ENCODE measurements around the gene GLIS1. TPM values are rescaled to one million over a fixed set of nuclear protein-coding genes. Genes with fewer than 3 reads are reported as not detected.

GLIS1 gene
- total RNA-seq, 1 donor from 2014 or later, result 0.08 TPM

GRCh38 chr1:53645690-53646078, 93.3 kb downstream of the GLIS1 start:
- DNase-seq (no peak), ATAC-seq (ENCODE audit: poor library complexity) (no peak)
- intact Hi-C loops (cut with DNase I), result no loop called here

DNA sequence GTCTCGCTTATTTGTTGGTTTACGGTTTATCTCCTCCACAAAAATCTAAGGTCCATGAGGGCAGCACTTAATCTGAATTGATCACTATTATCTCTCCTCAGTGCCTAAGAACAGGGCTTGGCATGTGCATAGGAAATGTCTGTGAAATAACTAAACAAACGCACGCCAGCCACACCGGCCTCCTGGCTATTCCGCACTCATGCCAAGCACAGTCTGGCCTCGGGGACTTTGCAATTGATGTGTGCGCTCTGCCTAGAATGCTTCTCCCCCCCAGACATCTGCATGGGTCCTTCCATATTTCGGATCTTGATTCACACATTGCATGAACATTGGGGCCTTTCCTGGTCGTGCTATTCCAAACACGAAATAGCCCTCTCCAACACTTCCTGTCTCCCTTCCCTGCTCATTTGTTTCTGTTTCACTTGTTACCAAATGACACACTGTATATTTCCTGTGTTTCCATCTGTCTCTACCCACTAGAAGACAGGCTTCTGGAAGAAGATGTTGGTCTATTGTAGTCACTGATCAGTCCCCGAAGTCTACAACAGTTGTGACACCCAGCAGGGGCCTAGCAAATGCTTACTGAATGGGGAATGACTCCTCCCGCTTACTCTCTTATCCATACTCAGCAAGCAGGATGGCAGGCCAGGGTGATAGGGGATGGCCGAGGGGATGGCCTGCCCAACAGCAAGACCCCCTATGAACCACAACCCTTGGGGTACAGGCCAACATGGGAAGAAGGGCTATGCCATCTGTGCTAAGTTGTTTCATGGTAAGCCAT, 93.9 kb downstream of the GLIS1 start:
- ATAC-seq (ENCODE audit: poor library complexity), result no peak
- intact Hi-C loops (cut with DNase I), result no loop called here
- no peak for DNase-seq

- intact Hi-C loops (cut with DNase I), result no loop called here
- DNase-seq (no peak), ATAC-seq (ENCODE audit: poor library complexity) (no peak)
These were observed 94.5 kb downstream of the GLIS1 start for GRCh38 chr1:53644496-53644895.

GRCh38 chr1:53643881-53644390, 95.0 kb downstream of the GLIS1 start:
- DNase-seq, result no peak
- intact Hi-C loops (cut with DNase I), result no loop called here
- no peak for ATAC-seq (ENCODE audit: poor library complexity)

DNA sequence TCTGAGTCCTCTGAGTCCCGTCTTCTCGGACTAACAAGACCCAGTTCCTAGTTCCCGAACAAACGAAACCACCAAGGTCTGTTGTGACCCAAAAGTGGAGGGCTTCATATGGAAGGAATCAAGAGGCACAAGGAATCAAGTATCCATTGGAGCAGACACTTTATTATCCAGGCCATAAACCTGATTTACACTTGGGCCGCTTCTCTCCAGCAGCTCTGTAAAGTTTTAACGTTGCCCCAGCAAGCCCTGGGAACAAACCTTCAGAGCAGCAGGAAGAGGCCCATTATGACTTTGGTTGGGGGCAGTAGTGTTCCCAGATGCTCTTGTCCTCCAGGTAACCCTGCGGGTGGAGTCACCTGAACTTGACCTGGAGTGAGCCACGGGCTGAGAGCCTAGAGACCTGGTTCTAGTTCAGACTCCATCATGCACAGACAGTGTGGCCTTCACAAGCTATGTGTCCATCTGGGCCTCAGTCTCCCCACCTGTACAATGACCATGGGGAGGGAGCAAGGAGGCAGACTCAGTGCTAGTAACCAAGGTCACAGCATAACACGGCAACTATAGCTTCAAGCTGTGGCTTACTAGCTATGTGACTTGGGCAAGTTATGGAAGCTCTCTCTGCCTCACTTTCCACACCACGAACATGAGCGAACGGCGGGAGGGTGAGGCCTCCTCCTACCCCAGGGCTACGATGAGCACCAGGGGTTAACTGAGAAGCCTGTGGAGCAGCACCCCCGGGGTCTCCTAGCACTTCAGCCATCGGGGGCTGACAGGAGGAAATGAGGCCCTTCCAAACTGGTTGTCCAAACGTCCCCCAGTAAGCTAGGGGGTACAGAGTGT, 95.7 kb downstream of the GLIS1 start:
- ATAC-seq (ENCODE audit: poor library complexity) (no peak), DNase-seq (no peak)
- intact Hi-C loops (cut with DNase I), result no loop called here

DNA sequence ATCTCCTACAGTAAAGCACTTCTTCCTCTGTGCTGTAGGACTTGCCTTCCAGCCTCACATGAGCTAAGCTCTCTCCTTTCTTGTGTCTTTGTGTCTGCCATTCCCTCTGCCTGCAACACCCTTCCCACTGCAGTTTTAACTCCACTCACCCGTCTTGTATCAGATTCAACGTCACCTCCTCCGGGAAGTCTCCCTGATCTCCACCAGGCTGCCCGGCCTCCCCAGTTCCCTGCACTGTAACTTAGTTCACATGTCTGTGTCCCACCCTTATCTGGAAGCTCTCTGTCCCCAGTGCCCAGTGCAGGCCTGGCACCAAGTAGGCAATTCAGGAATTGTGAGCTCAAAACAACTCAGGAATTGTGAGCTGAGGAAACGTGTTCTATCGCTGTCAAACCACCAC, 96.4 kb downstream of the GLIS1 start:
- DNase-seq (no peak), ATAC-seq (ENCODE audit: poor library complexity) (no peak)
- intact Hi-C loops (cut with DNase I), result no loop called here

DNA sequence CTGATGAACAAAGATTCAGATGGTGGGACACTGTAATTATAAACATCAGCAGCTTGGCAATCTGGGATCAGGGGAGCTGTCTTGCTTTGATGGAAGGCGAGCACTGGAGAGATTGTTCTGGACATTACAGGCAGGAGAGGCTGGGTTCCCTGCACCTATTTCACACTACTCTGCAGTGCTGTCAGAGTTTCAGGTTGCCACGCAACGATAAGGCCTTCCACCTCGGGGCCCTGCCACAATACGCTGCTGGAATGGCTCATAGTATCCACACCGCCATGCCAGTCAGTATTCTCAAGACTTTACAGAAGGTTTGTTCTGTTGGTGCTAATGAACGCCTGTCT, 96.8 kb downstream of the GLIS1 start:
- intact Hi-C loops (cut with DNase I), result no loop called here
- DNase-seq, result no peak
- no peak for ATAC-seq (ENCODE audit: poor library complexity)

DNA sequence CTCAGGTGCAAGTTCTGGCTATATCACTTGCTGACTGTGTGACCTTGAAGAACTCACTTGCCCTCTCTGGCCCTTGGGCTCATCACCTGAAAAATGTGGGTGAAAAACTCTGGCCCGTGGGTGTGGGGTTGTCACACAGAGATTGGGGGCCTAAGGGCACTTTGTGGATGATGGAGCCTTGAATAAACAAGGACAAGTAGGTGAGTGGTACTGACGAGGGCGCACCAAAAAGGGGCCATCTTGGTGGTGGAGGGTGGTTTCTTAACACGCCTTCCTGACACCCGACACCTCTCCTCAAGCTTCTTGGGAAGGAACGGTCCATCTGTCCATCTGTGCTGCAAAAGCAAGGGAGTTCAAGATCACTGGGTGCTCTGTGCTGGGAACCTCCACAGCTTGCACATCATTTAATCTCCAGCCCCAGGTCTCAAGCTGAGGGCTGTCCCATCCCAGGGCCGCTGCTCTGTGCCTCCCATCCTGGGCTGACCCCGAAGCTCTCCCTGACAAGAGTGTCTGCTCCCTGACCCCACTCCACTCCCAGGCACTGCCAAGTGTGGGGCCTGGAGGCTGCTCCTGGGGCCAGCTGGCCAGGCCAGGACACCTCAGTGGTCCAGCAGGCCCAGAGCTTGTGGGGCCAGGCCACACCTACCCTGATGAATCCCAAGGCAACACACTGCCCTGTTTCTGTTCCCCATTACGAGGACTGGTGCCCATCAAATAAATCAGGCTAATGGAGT, 97.3 kb downstream of the GLIS1 start:
- intact Hi-C loops (cut with DNase I), result no loop called here
- ATAC-seq (ENCODE audit: poor library complexity), result no peak
- no peak for DNase-seq

DNA sequence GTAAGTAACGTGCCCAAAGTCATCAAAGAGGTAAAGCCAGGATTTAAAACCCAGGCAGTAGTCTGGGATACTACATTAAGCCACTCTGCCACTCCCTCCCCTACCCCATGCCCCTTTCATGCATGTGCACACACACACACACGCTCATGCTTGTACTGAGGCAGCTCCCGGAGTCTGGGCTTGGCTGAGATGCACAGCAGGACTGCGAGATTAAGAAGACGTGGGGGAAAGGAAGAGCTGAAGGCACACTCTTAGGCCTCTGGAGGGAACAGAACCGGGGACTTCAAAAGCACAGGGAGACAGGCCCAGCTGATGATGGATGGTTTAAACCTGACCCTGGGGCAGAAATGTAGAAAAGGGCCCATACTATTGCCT, 98.3 kb downstream of the GLIS1 start:
- ATAC-seq (ENCODE audit: poor library complexity), result no peak
- intact Hi-C loops (cut with DNase I), result no loop called here
- DNase-seq, result no peak

GRCh38 chr1:53639996-53640700, 98.8 kb downstream of the GLIS1 start:
- intact Hi-C loops (cut with DNase I), result no loop called here
- no peak for ATAC-seq (ENCODE audit: poor library complexity)
- no peak for DNase-seq

DNA sequence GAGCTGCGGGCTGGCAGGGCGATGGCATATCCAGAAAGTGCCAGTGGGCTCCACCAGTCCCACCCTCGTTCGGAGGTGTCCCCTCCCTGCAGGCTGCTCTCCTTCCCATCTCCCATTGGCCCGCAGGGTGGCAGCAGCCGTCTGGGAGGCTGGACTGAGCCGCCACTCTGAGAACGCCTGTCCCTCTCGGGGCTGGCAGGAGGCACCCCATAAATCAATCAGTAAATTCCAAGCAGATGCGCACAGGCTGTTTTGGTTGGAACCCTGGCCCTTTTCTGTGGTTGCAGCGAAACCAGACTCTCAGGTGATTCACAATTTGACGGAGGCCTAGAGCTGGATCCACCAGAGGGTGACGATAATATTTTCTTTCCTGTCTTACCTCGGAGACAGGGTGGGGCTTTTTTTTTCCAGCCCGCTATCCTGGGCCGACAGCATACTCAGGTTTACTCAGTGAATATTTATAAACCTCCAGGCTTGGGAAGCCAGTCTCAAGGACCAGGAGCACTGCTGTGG, 99.7 kb downstream of the GLIS1 start:
- DNase-seq (no peak), ATAC-seq (ENCODE audit: poor library complexity) (no peak)
- intact Hi-C loops (cut with DNase I), result no loop called here

DNA sequence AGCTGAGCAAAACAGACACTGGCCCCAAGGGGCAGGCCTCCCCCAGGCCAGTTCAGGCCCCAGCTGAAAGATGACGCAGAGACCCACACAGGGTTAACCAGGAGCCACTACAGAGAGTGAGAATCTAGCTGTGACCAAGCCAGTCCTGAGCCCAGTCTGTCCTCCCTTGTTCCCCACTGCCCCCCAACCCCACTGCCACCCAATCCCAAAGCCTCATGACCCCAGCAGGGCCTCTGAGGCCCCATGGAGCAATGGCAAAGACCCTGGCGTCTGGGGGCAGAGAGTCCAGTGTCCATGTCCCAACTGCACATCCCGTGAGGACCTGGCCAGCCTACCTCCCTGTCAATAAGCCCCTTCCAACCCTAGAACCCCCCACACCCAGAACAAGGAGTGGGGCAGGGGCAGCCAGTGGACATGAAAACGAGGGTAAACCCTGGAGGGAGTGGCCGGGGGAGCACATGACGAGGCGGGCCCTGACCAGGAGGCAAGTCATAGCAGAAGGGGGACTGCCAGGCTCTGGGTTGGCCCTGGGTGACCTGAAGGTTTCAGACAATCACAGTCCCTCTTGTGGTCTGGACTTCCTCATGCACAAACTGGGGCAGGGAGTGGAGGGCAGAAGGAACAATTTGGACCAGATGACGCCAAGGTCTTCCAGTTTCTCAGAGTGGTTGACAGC, 100.5 kb downstream of the GLIS1 start:
- ATAC-seq (ENCODE audit: poor library complexity), result no peak
- intact Hi-C loops (cut with DNase I), result no loop called here
- DNase-seq, result no peak

GRCh38 chr1:53637511-53638359, 101.2 kb downstream of the GLIS1 start:
- ATAC-seq (ENCODE audit: poor library complexity), result no peak
- intact Hi-C loops (cut with DNase I), result no loop called here
- DNase-seq, result no peak

DNA sequence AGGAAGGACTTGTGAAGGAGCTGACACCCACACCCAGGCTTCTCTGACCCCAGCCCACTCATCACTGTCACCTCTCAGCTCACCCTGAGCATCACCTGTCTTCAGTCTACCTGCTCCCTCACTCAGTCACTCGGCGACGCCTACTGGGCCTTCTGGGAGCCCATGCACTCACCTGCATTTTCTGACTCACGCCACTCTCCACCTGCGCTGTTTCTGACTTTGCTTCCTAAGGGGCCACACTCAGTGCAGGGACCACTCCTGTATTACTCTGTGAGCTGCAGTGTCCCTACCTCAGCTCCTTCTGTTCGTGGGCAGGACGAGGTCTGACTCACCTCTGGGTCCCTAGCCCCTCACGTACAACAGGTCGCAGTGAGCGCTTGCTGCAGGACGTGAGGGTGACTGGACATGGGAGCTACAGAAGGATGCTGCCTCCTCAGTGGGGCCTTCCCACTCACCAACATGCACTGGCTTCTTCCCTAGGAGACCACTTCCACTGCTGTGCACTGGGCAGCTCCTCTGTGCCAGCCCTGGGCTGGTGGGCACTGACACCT, 102.3 kb downstream of the GLIS1 start:
- no peak for DNase-seq
- ATAC-seq (ENCODE audit: poor library complexity), result no peak
- intact Hi-C loops (cut with DNase I), result no loop called here

DNA sequence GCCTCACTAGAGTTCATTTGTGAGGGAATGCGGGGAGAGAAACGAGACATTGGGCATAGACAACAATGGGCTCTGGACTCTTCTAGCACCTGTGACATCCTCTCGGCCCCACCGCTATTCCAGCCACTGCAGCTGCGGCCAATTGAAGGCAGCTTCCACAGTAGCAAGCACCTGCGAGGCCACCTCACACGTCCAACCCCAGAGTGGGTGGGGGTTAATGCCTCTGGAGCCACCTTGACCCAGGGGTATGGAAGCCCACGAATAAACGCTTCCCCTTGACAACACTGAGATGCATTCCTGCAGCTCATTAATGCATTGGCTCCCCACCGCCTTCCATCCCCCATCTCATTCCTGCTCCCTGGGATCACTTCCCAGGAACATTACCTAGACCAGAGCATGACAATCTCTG, 104.4 kb downstream of the GLIS1 start:
- no peak for ATAC-seq (ENCODE audit: poor library complexity)
- DNase-seq, result no peak
- intact Hi-C loops (cut with DNase I), result no loop called here

DNA sequence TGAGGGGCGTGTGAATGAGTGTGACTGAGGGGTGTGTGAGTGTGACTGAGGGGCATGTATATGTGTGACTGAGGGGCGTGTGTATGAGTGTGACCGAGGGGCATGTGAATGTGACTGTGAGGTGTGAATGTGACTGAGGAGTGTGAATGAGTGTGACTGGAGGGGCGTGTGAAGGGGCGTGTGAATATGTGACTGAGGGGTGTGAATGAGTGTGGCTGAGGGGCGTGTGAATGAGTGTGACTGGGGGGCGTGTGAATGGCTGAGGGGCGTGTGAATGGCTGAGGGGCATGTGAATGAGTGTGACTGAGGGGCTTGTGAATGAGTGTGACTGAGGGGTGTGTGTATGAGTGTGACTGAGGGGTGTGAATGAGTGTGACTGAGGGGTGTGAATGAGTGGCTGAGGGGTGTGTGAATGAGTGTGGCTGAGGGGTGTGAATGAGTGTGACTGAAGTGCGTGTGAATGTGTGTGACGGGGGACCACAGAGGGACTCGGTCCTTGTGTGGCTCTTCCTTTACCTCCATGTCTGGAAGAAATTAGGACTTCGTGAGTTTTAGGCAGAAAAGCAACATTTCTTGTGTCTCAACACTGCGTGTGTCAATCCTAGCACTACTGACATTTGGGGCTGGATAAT, 105.8 kb downstream of the GLIS1 start:
- no peak for DNase-seq
- no peak for ATAC-seq (ENCODE audit: poor library complexity)
- intact Hi-C loops (cut with DNase I), result no loop called here
